Bronchial epithelial cell (primary cell): ENCODE data around the gene HLA-DRB5. TPM values are rescaled to one million over a fixed set of nuclear protein-coding genes. Genes with fewer than 3 reads are reported as not detected.
A peak's percentile ranks its signal among the peaks of the same experiment; 100 is the strongest.
"Not testable (repeated sequence)": the region's sequence is repeated elsewhere in the genome, so short reads cannot be mapped to it uniquely, and the experiment has no call there.

Experiments used
- DNase-seq: peaks from one replicate; pipeline ENCODE4 v3.0.0-alpha.2; 2010; ENCODE audit warnings: low read depth
- FAIRE-seq: peaks from 2 replicates; lab custom pipeline; 2011; peaks lifted over from hg19 to GRCh38; lab: Jason Lieb, UNC
- H3K27me3 ChIP-seq: 2 replicates; pipeline ENCODE4 v1.5.1; 2011; ENCODE audit warnings: low read length; ENCODE audit not compliant: control insufficient read depth, insufficient read depth
- H3K36me3 ChIP-seq: 2 replicates; pipeline ENCODE4 v1.5.1; 2011; ENCODE audit warnings: low read length; ENCODE audit not compliant: control insufficient read depth, insufficient read depth
- H3K4me3 ChIP-seq: 2 replicates; pipeline ENCODE4 v1.5.1; 2011; ENCODE audit warnings: mild to moderate bottlenecking, low read depth, low read length, control low read depth
- CTCF ChIP-seq: IDR thresholded peaks from 2 replicates; pipeline ENCODE4 v1.5.1; 2011; ENCODE audit warnings: mild to moderate bottlenecking, moderate library complexity, low read length, control low read depth, inconsistent platforms; ENCODE audit not compliant: insufficient read depth, severe bottlenecking
- total RNA-seq: library from RNA; depleted of rRNA; stranded (reverse); fragments of >200 nt; gene quantifications from 2 replicates; pipeline ENCODE4 v1.2.1, GENCODE V29; 2014

The HLA-DRB5 gene
- total RNA-seq, 1 donor from 2014 or later, result not detected

GRCh38 chr6:32554116-32554965 is 24.3 kb upstream of the HLA-DRB5 start:
- DNase-seq (no peak), FAIRE-seq (no peak)
- Histone ChIP-seq H3K36me3 (no peaks in the 10 kb centered on the region), H3K4me3 (no peak overlapping the region), H3K27me3 (no peaks in the 10 kb centered on the region)
- no peak for TF ChIP-seq CTCF

- no peaks in the 10 kb centered on the region for H3K27me3 ChIP-seq
- TF ChIP-seq CTCF, result no peak
- H3K36me3 ChIP-seq, result no peaks in the 10 kb centered on the region
- no peak overlapping the region for H3K4me3 ChIP-seq
- DNase-seq, result no peak
- peak; percentile 75 for FAIRE-seq
Observed at GRCh38 chr6:32553037-32553742, 23.1 kb upstream of the HLA-DRB5 start.

GRCh38 chr6:32551410-32551809 is 21.3 kb upstream of the HLA-DRB5 start:
- TF ChIP-seq CTCF, result no peak
- H3K4me3 ChIP-seq, result no peak overlapping the region
- FAIRE-seq (no peak), DNase-seq (no peak)
- no peaks in the 10 kb centered on the region for H3K36me3 ChIP-seq
- no peaks in the 10 kb centered on the region for H3K27me3 ChIP-seq

- TF ChIP-seq CTCF, result no peak
- DNase-seq, result peak; percentile 1
- no peaks in the 10 kb centered on the region for H3K27me3 ChIP-seq
- H3K4me3 ChIP-seq, result no peak overlapping the region
- FAIRE-seq, result no peak
- H3K36me3 ChIP-seq, result no peaks in the 10 kb centered on the region
Observed at GRCh38 chr6:32539839-32540238, 9.8 kb upstream of the HLA-DRB5 start.

GRCh38 chr6:32530431-32530793 is 325 bp upstream of the HLA-DRB5 start:
- DNase-seq, FAIRE-seq, H3K36me3 ChIP-seq: not testable (repeated sequence)

DNA sequence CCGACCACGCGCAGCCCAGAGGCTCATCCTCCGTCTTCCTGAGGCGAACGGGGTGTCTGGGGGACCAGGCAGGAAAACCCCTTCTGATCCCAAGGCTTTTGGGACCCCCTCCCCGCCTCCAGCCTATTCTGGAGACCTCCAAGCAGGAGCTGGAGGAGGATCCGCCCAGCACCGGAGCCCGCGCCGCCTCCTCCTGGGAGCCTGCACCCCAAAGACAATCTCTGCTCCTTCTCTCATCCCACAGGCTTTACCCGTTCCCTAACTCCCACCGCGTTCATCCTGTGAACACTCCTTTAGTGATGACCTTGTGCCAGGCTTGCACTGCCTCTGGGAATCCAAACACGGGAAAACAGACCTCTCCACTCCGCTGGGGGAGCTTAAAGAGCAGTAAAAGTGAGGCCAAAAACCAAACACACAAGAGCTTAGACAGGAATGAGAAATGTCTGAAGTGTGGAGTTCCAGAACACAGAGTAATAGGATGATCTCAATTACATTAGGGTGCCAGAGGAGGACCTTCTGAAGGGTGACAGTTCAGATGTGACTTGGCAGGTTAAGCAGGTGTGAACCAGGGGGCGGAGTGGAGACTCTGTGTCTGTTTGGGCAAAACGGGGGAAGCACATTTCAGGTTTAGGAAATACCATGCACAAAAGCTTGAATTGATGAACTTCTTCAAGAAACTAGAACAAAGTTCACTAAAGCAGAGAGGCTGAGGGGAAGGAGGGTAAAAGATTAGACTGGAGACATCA is 7.6 kb downstream of the HLA-DRB5 start:
- no peak for DNase-seq
- TF ChIP-seq CTCF, result no peak
- H3K27me3 ChIP-seq, result peaks cover 5% of the 10 kb centered on the region
- no peaks in the 10 kb centered on the region for H3K36me3 ChIP-seq
- FAIRE-seq, result no peak
- H3K4me3 ChIP-seq, result no peak overlapping the region

More at GRCh38 chr6:32530431-32530793, 325 bp upstream of the HLA-DRB5 start:
- not testable (repeated sequence) for H3K4me3 ChIP-seq, H3K27me3 ChIP-seq
